Tongue (tissue), 2 donors: ENCODE measurements around the gene MAP4K4. TPM values are rescaled to one million over a fixed set of nuclear protein-coding genes. Genes with fewer than 3 reads are reported as not detected.

ENCODE experiments used
- DNase-seq: peaks from one replicate; pipeline ENCODE4 v3.0.0-alpha.2; 2015
- total RNA-seq: library from RNA; depleted of rRNA; stranded (reverse); fragments of >200 nt; gene quantifications from one replicate; pipeline ENCODE4 v1.2.3, GENCODE V29; 2014

Gene MAP4K4
- total RNA-seq, 1 donor from 2014 or later = 111 TPM

- no peak for DNase-seq
Measured at GRCh38 chr2:101871480-101871879, 174.0 kb downstream of the MAP4K4 start.

GRCh38 chr2:101872480-101872879, 175.0 kb downstream of the MAP4K4 start:
- no peak for DNase-seq

- DNase-seq = peak; percentile 38
Measured at GRCh38 chr2:101873543-101873942, 176.0 kb downstream of the MAP4K4 start.

- no peak for DNase-seq
Measured at GRCh38 chr2:101874069-101874468, 176.6 kb downstream of the MAP4K4 start.

- no peak for DNase-seq
Measured at GRCh38 chr2:101879466-101879865, 182.0 kb downstream of the MAP4K4 start.

- no peak for DNase-seq
Measured at GRCh38 chr2:101881131-101881530, 183.6 kb downstream of the MAP4K4 start.

- DNase-seq = no peak
Measured at GRCh38 chr2:101882769-101883307, 185.3 kb downstream of the MAP4K4 start.

GRCh38 chr2:101883860-101884259, 186.4 kb downstream of the MAP4K4 start:
- DNase-seq = peak; percentile 41

GRCh38 chr2:101884423-101884822, 186.9 kb downstream of the MAP4K4 start:
- no peak for DNase-seq

- DNase-seq = no peak
Measured at GRCh38 chr2:101887328-101887727, 189.8 kb downstream of the MAP4K4 start.

- no peak for DNase-seq
Measured at GRCh38 chr2:101889460-101890098, 192.1 kb downstream of the MAP4K4 start.

GRCh38 chr2:101892377-101892776, 194.9 kb downstream of the MAP4K4 start:
- DNase-seq = no peak

GRCh38 chr2:101893681-101894381, 196.3 kb downstream of the MAP4K4 start:
- no peak for DNase-seq

GRCh38 chr2:101895039-101895438, 197.5 kb downstream of the MAP4K4 start:
- DNase-seq = no peak

- DNase-seq = no peak
Measured at GRCh38 chr2:101895819-101896322, 198.4 kb downstream of the MAP4K4 start.

GRCh38 chr2:101897301-101897700, 199.8 kb downstream of the MAP4K4 start:
- DNase-seq = no peak

- DNase-seq = no peak
Measured at GRCh38 chr2:101899265-101899664, 201.8 kb downstream of the MAP4K4 start.

- DNase-seq = no peak
Measured at GRCh38 chr2:101899871-101900270, 202.4 kb downstream of the MAP4K4 start.

- no peak for DNase-seq
Measured at GRCh38 chr2:101900375-101900774, 202.9 kb downstream of the MAP4K4 start.

GRCh38 chr2:101901241-101901640, 203.7 kb downstream of the MAP4K4 start:
- no peak for DNase-seq

GRCh38 chr2:101902169-101902568, 204.7 kb downstream of the MAP4K4 start:
- no peak for DNase-seq

GRCh38 chr2:101904916-101905315, 207.4 kb downstream of the MAP4K4 start:
- DNase-seq = no peak

- DNase-seq = no peak
Measured at GRCh38 chr2:101905746-101906336, 208.3 kb downstream of the MAP4K4 start.
